Endothelial cell (in vitro differentiated cells): ENCODE data around the gene PRKCA. TPM values are rescaled to one million over a fixed set of nuclear protein-coding genes. Genes with fewer than 3 reads are reported as not detected.
"Not testable (repeated sequence)": the region's sequence is repeated elsewhere in the genome, so short reads cannot be mapped to it uniquely, and the experiment has no call there.

Source experiments
- DNase-seq: peaks from one replicate; pipeline ENCODE4 v3.0.0; 2021; ENCODE audit warnings: low spot score
- H3K27ac Mint-ChIP-seq: one replicate; pipeline ENCODE4 v1.8.0; 2021; ENCODE audit warnings: mixed read lengths, inconsistent platforms; ENCODE audit not compliant: unreplicated experiment
- H3K27me3 Mint-ChIP-seq: one replicate; pipeline ENCODE4 v1.8.0; 2021; ENCODE audit warnings: mild to moderate bottlenecking, moderate library complexity, mixed read lengths, inconsistent platforms; ENCODE audit not compliant: unreplicated experiment
- H3K36me3 Mint-ChIP-seq: one replicate; pipeline ENCODE4 v1.8.0; 2021; ENCODE audit warnings: mild to moderate bottlenecking, low read depth, mixed read lengths, inconsistent platforms; ENCODE audit not compliant: unreplicated experiment
- H3K4me1 Mint-ChIP-seq: one replicate; pipeline ENCODE4 v1.8.0; 2021; ENCODE audit warnings: mild to moderate bottlenecking, mixed read lengths, inconsistent platforms; ENCODE audit not compliant: unreplicated experiment
- H3K4me3 Mint-ChIP-seq: one replicate; pipeline ENCODE4 v1.8.0; 2021; ENCODE audit warnings: mild to moderate bottlenecking, mixed read lengths, inconsistent platforms; ENCODE audit not compliant: unreplicated experiment
- H3K9me3 Mint-ChIP-seq: one replicate; pipeline ENCODE4 v1.8.0; 2021; ENCODE audit warnings: mixed read lengths, inconsistent platforms; ENCODE audit not compliant: unreplicated experiment
- CTCF ChIP-seq: fragments of 200-600 bp; sonication (generic); IDR thresholded peaks from one replicate; pipeline ENCODE4 v1.5.0; 2021; ENCODE audit warnings: antibody characterized with exemption; ENCODE audit not compliant: unreplicated experiment
- total RNA-seq: library from RNA; stranded (reverse); fragmentation: NEBNext Ultra II Directional; extraction: Animal tissue kit (Norgen Biotek cat#: 25700); gene quantifications from one replicate; pipeline ENCODE4 v1.2.1, GENCODE V29; 2021; ENCODE audit not compliant: unreplicated experiment

The PRKCA gene
- total RNA-seq, 1 donor from 2014 or later, result 2.1 TPM

GRCh38 chr17:66349521-66350254 is 47.3 kb downstream of the PRKCA start:
- no peaks in the 10 kb centered on the region for H3K27me3 Mint-ChIP-seq
- H3K9me3 Mint-ChIP-seq, result no peaks in the 10 kb centered on the region
- no peaks in the 10 kb centered on the region for H3K36me3 Mint-ChIP-seq
- DNase-seq, result no peak
- no peak for TF ChIP-seq CTCF
- H3K4me1 Mint-ChIP-seq, result no peaks in the 10 kb centered on the region
- no peak overlapping the region for H3K4me3 Mint-ChIP-seq
- no peak overlapping the region for H3K27ac Mint-ChIP-seq

- not testable (repeated sequence) for H3K36me3 Mint-ChIP-seq, H3K9me3 Mint-ChIP-seq, H3K4me3 Mint-ChIP-seq, DNase-seq, H3K27me3 Mint-ChIP-seq, H3K4me1 Mint-ChIP-seq, H3K27ac Mint-ChIP-seq
Measured at GRCh38 chr17:66350576-66350975, 48.2 kb downstream of the PRKCA start.

GRCh38 chr17:66351033-66351432 is 48.6 kb downstream of the PRKCA start:
- Mint-ChIP-seq H3K4me1 (no peaks in the 10 kb centered on the region), H3K27me3 (no peaks in the 10 kb centered on the region), H3K9me3 (no peaks in the 10 kb centered on the region), H3K36me3 (no peaks in the 10 kb centered on the region), H3K4me3 (no peak overlapping the region), H3K27ac (no peak overlapping the region)
- DNase-seq, result no peak
- no peak for TF ChIP-seq CTCF

- no peak for TF ChIP-seq CTCF
- Mint-ChIP-seq H3K27ac (no peak overlapping the region), H3K27me3 (no peaks in the 10 kb centered on the region), H3K4me3 (no peak overlapping the region), H3K4me1 (no peaks in the 10 kb centered on the region), H3K9me3 (no peaks in the 10 kb centered on the region), H3K36me3 (no peaks in the 10 kb centered on the region)
- no peak for DNase-seq
Measured at GRCh38 chr17:66351701-66352100, 49.3 kb downstream of the PRKCA start.

- Mint-ChIP-seq H3K36me3 (no peaks in the 10 kb centered on the region), H3K27ac (no peak overlapping the region), H3K9me3 (no peaks in the 10 kb centered on the region), H3K4me3 (no peak overlapping the region), H3K27me3 (no peaks in the 10 kb centered on the region), H3K4me1 (no peaks in the 10 kb centered on the region)
- no peak for DNase-seq
- TF ChIP-seq CTCF, result no peak
Measured at GRCh38 chr17:66353937-66354401, 51.6 kb downstream of the PRKCA start.
